Lower leg skin (tissue), 4 donors: ENCODE data around the gene LDLRAD2. TPM values are rescaled to one million over a fixed set of nuclear protein-coding genes. Genes with fewer than 3 reads are reported as not detected.
"Not testable (repeated sequence)": the region's sequence is repeated elsewhere in the genome, so short reads cannot be mapped to it uniquely, and the experiment has no call there.

Experiments
- DNase-seq, 2 donors: peaks; one replicate each; pipeline ENCODE4 v3.0.0-alpha.2; 2019; ENCODE audit warnings: low spot score in 2 of 2
- H3K4me3 ChIP-seq: fragments of 200-600 bp; sonication (generic); 2 replicates; pipeline ENCODE4 v1.5.1; 2017; ENCODE audit warnings: mild to moderate bottlenecking, low read depth; ENCODE audit not compliant: poor library complexity, severe bottlenecking
- CTCF ChIP-seq, 3 donors: fragments of 450-650 bp; IDR thresholded peaks; one replicate each; pipeline ENCODE4 v1.5.1; 2016; ENCODE audit warnings: antibody characterized with exemption in 3 of 3, mild to moderate bottlenecking in 3 of 3, moderate library complexity in 2 of 3
- POLR2A ChIP-seq, 2 donors: fragments of 450-650 bp; IDR thresholded peaks; one replicate each; pipeline ENCODE4 v1.6.1; 2016 to 2017; ENCODE audit warnings: antibody characterized with exemption in 2 of 2, mild to moderate bottlenecking in 1 of 2, moderate library complexity in 1 of 2
- WGBS, 2 donors: methylation state at CpG; one replicate each; pipeline ENCODE4 v1.1.5; 2018; 5-methylcytosine and 5-hydroxymethylcytosine counted together
- intact Hi-C: fragments of 100-400 bp; cut with DNase I; formaldehyde crosslinking; loops from one replicate; pipeline ENCODE4 v1.15.0; 2023; ENCODE audit warnings: low total_unique reads
- total RNA-seq, 4 donors: library from RNA; depleted of rRNA; stranded (reverse); fragments of >200 nt; gene quantifications; one replicate each; pipeline ENCODE4 v1.1.0, GENCODE V29; 2016

LDLRAD2 gene
- total RNA-seq, 4 donors from 2014 or later, result 0.19 TPM; not detected in 3

DNA sequence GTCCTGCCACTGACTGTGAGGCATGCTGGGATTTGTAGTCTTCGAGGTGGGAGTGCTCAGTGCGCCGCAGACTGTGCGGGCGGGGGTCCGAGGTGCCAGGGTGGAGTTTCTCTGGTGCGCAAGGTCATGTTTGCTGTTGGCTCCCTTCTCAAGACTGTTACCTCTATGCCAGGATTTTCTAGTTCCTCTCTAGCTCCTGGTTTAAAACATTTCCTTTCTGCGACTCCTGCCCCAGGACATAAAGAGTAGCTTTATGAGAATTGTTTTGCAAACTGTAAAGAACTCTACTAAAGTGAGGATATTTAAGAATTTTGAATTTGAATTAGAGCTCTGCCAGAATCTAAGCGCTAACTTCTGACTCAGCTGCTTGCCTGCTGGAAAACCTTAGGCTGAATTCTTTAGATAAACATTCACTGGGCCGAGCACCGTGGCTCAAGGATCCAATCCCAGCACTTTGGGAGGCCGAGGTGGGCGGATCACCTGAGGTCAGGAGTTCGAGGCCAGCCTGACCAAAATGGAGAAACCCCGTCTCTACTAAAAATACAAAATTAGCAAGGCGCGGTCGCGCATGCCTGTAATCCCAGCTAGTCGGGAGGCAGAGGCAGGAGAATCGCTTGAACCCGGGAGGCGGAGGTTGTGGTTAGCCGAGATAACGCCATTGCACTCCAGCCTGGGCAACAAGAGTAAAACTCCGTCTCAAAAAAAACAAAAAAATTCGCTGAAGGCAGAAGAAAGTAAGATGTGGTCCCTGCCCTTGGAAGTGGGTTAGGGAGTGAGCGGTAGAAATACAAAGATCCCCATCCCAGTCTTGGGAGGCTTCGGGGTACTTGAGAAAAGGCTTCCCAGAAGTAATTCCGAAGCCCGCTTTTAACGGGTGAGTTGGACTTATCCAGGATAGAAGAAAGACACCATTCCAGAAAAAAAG lies 28.1 kb upstream of the LDLRAD2 start:
- H3K4me3 ChIP-seq, result no peak overlapping the region
- DNase-seq, result peak in 1 of 2 donors; percentile 29
- intact Hi-C loops, result no loop called here
- WGBS, 2 donors, result 45 to 53% methylated on average over 32 of the region's 32 CpGs
- TF ChIP-seq POLR2A (IDR thresholded peaks at IDR 0.05) (no peak), CTCF (IDR thresholded peaks at IDR 0.05) (no peak)

- intact Hi-C loops, DNase-seq, H3K4me3 ChIP-seq: not testable (repeated sequence)
- WGBS, 2 donors, result 85 to 91% methylated on average over 9 of the region's 9 CpGs
Measured at GRCh38 chr1:21785764-21786163, 26.3 kb upstream of the LDLRAD2 start.

- H3K4me3 ChIP-seq, result no peak overlapping the region
- WGBS, 2 donors, result 70 to 75% methylated on average over 2 of the region's 2 CpGs
- intact Hi-C loops, result no loop called here
- TF ChIP-seq CTCF (IDR thresholded peaks at IDR 0.05) (no peak), POLR2A (IDR thresholded peaks at IDR 0.05) (no peak)
- no peak for DNase-seq
Measured at GRCh38 chr1:21786640-21787039, 25.4 kb upstream of the LDLRAD2 start.

GRCh38 chr1:21793104-21793503 lies 19.0 kb upstream of the LDLRAD2 start:
- 87 to 90% methylated on average over 2 of the region's 2 CpGs for WGBS, 2 donors
- DNase-seq, result no peak

DNA sequence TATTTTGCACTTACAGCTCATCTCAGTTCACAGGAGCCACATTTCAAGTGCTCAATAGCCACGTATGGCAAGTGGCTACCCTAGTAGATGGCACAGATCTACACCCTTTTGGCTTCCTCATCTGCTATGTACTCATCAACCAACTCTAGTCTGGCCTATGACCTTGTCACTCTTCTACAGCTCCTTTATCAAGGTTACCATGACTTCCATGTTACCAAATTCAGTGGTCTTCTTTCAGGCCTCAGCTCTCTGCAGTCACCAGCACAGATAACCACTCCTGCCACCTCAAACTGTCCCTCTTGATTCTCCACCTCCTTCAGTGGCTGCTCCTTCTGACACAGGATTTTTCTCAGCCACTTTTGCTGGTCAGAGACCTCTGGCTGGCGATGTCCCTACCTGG lies 17.4 kb upstream of the LDLRAD2 start:
- H3K4me3 ChIP-seq, result no peak overlapping the region
- DNase-seq, result no peak
- TF ChIP-seq CTCF (IDR thresholded peaks at IDR 0.05), result no peak
- TF ChIP-seq POLR2A (IDR thresholded peaks at IDR 0.05), result no peak
- intact Hi-C loops, result no loop called here
- 90 to 91% methylated on average over 2 of the region's 2 CpGs for WGBS, 2 donors

More at GRCh38 chr1:21793104-21793503, 19.0 kb upstream of the LDLRAD2 start:
- no peak overlapping the region for H3K4me3 ChIP-seq
- intact Hi-C loops, result no loop called here
- no peak for TF ChIP-seq CTCF (IDR thresholded peaks at IDR 0.05)
- no peak for TF ChIP-seq POLR2A (IDR thresholded peaks at IDR 0.05)

GRCh38 chr1:21795075-21795474 lies 17.0 kb upstream of the LDLRAD2 start:
- DNase-seq, result no peak
- no peak for TF ChIP-seq CTCF (IDR thresholded peaks at IDR 0.05)
- no peak for TF ChIP-seq POLR2A (IDR thresholded peaks at IDR 0.05)
- no peak overlapping the region for H3K4me3 ChIP-seq
- WGBS, 2 donors, result 89 to 92% methylated on average over 6 of the region's 6 CpGs
- intact Hi-C loops, result no loop called here
